C4-2B (cell line): ENCODE results near the gene DNASE1.
A peak's percentile ranks its signal among the peaks of the same experiment; 100 is the strongest.
"Not testable (repeated sequence)": the region's sequence is repeated elsewhere in the genome, so short reads cannot be mapped to it uniquely, and the experiment has no call there.

ENCODE experiments used
- H3K27ac ChIP-seq: fragments of 450-650 bp; 2 replicates; pipeline ENCODE4 v1.5.1; 2017
- CTCF ChIP-seq: fragments of 450-650 bp; conservative IDR thresholded peaks from 2 replicates; pipeline ENCODE4 v1.5.1; 2017; ENCODE audit warnings: mild to moderate bottlenecking
- ZFX ChIP-seq: fragments of 450-650 bp; IDR thresholded peaks from 2 replicates; pipeline ENCODE4 v1.6.1; 2017

Gene DNASE1

GRCh38 chr16:3651461-3652372, 2.8 kb upstream of the DNASE1 start:
- TF ChIP-seq ZFX, result no peak
- no peak for TF ChIP-seq CTCF
- no peak overlapping the region; the same call in 1 of the 2 replicates for H3K27ac ChIP-seq

GRCh38 chr16:3652373-3653195, 1.9 kb upstream of the DNASE1 start:
- H3K27ac ChIP-seq, result no peak overlapping the region
- TF ChIP-seq CTCF (no peak), ZFX (no peak)

GRCh38 chr16:3655030-3655395, 522 bp downstream of the DNASE1 start:
- peak overlapping the region; percentile 6; the same call in 1 of the 2 replicates for H3K27ac ChIP-seq
- TF ChIP-seq CTCF (no peak), ZFX (no peak)

GRCh38 chr16:3655396-3656159, 1.1 kb downstream of the DNASE1 start:
- H3K27ac ChIP-seq, result no peak overlapping the region
- TF ChIP-seq CTCF (no peak), ZFX (no peak)

GRCh38 chr16:3656160-3656490, 1.6 kb downstream of the DNASE1 start:
- H3K27ac ChIP-seq, result not testable (repeated sequence)

GRCh38 chr16:3656491-3657468, 2.3 kb downstream of the DNASE1 start:
- no peak overlapping the region for H3K27ac ChIP-seq
- TF ChIP-seq CTCF, result no peak
- TF ChIP-seq ZFX, result no peak

- no peak for TF ChIP-seq CTCF
- TF ChIP-seq ZFX, result no peak
- H3K27ac ChIP-seq, result no peak overlapping the region
Observed at GRCh38 chr16:3659251-3659650, 4.8 kb downstream of the DNASE1 start.
